Hepatocyte (in vitro differentiated cells): ENCODE data around the gene KCNIP3.

ENCODE experiments used
- EZH2 ChIP-seq: fragments of 200-600 bp; sonication (generic); IDR thresholded peaks from 2 replicates; pipeline ENCODE4 v1.6.1; 2016; ENCODE audit warnings: antibody characterized with exemption, mild to moderate bottlenecking, borderline replicate concordance
- EZH2phosphoT487 ChIP-seq: fragments of 200-600 bp; sonication (generic); IDR thresholded peaks from one replicate; pipeline ENCODE4 v1.6.1; 2018; ENCODE audit warnings: antibody characterized with exemption, mild to moderate bottlenecking, low read depth, moderate library complexity; ENCODE audit not compliant: unreplicated experiment, severe bottlenecking
- TF ChIP-seq, protein P1 (sequence below): fragments of 200-600 bp; sonication (generic); IDR thresholded peaks from 2 replicates; pipeline ENCODE4 v1.5.1; 2016; ENCODE audit warnings: antibody characterized with exemption, mild to moderate bottlenecking; ENCODE audit not compliant: poor library complexity

GRCh38 chr2:95348609-95349567 lies 51.7 kb downstream of the KCNIP3 start:
- TF ChIP-seq, protein P1, sequence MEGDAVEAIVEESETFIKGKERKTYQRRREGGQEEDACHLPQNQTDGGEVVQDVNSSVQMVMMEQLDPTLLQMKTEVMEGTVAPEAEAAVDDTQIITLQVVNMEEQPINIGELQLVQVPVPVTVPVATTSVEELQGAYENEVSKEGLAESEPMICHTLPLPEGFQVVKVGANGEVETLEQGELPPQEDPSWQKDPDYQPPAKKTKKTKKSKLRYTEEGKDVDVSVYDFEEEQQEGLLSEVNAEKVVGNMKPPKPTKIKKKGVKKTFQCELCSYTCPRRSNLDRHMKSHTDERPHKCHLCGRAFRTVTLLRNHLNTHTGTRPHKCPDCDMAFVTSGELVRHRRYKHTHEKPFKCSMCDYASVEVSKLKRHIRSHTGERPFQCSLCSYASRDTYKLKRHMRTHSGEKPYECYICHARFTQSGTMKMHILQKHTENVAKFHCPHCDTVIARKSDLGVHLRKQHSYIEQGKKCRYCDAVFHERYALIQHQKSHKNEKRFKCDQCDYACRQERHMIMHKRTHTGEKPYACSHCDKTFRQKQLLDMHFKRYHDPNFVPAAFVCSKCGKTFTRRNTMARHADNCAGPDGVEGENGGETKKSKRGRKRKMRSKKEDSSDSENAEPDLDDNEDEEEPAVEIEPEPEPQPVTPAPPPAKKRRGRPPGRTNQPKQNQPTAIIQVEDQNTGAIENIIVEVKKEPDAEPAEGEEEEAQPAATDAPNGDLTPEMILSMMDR, result no peak
- TF ChIP-seq EZH2 (no peak), EZH2phosphoT487 (no peak)
